ENCODE data around the gene SNTG2.

SNTG2 gene

GRCh38 chr2:1249897-1250687, 299.4 kb downstream of the SNTG2 start:
- no peak for DNase-seq

- DNase-seq: no peak
Measured at GRCh38 chr2:1251520-1251919, 300.9 kb downstream of the SNTG2 start.

GRCh38 chr2:1253629-1254028, 303.0 kb downstream of the SNTG2 start:
- no peak for DNase-seq

GRCh38 chr2:1254662-1255343, 304.2 kb downstream of the SNTG2 start:
- DNase-seq: no peak

- no peak for DNase-seq
Measured at GRCh38 chr2:1256632-1257324, 306.1 kb downstream of the SNTG2 start.

- DNase-seq: no peak
Measured at GRCh38 chr2:1257334-1257733, 306.7 kb downstream of the SNTG2 start.

GRCh38 chr2:1259746-1260145, 309.1 kb downstream of the SNTG2 start:
- DNase-seq: no peak

- DNase-seq: no peak
Measured at GRCh38 chr2:1262609-1263008, 312.0 kb downstream of the SNTG2 start.

GRCh38 chr2:1265454-1265853, 314.8 kb downstream of the SNTG2 start:
- no peak for DNase-seq

- no peak for DNase-seq
Measured at GRCh38 chr2:1266351-1266750, 315.7 kb downstream of the SNTG2 start.

GRCh38 chr2:1268034-1268433, 317.4 kb downstream of the SNTG2 start:
- no peak for DNase-seq

GRCh38 chr2:1269812-1270211, 319.2 kb downstream of the SNTG2 start:
- no peak for DNase-seq

- DNase-seq: no peak
Measured at GRCh38 chr2:1272835-1273234, 322.2 kb downstream of the SNTG2 start.

- no peak for DNase-seq
Measured at GRCh38 chr2:1277634-1278033, 327.0 kb downstream of the SNTG2 start.

- no peak for DNase-seq
Measured at GRCh38 chr2:1278125-1278524, 327.5 kb downstream of the SNTG2 start.

- no peak for DNase-seq
Measured at GRCh38 chr2:1278861-1279260, 328.2 kb downstream of the SNTG2 start.

- no peak for DNase-seq
Measured at GRCh38 chr2:1282552-1282951, 331.9 kb downstream of the SNTG2 start.

GRCh38 chr2:1283020-1283801, 332.6 kb downstream of the SNTG2 start:
- DNase-seq: no peak

GRCh38 chr2:1283871-1284270, 333.2 kb downstream of the SNTG2 start:
- no peak for DNase-seq

GRCh38 chr2:1286929-1287328, 336.3 kb downstream of the SNTG2 start:
- no peak for DNase-seq

GRCh38 chr2:1287427-1287826, 336.8 kb downstream of the SNTG2 start:
- DNase-seq: no peak

GRCh38 chr2:1294900-1295299, 344.3 kb downstream of the SNTG2 start:
- no peak for DNase-seq

GRCh38 chr2:1295740-1296139, 345.1 kb downstream of the SNTG2 start:
- DNase-seq: no peak

Measured in right forelimb (tissue), 1 donor.